NCI-H82 treated with DMSO at 0.1 percent for 48 hours (cell line): ENCODE results near the gene DLX2.
"Not testable (repeated sequence)": the region's sequence is repeated elsewhere in the genome, so short reads cannot be mapped to it uniquely, and the experiment has no call there.

ENCODE experiments used
- DNase-seq: peaks from one replicate; lab custom pipeline; 2025; ENCODE audit not compliant: unreplicated experiment; lab: John Stamatoyannopoulos, UW

Gene DLX2

DNA sequence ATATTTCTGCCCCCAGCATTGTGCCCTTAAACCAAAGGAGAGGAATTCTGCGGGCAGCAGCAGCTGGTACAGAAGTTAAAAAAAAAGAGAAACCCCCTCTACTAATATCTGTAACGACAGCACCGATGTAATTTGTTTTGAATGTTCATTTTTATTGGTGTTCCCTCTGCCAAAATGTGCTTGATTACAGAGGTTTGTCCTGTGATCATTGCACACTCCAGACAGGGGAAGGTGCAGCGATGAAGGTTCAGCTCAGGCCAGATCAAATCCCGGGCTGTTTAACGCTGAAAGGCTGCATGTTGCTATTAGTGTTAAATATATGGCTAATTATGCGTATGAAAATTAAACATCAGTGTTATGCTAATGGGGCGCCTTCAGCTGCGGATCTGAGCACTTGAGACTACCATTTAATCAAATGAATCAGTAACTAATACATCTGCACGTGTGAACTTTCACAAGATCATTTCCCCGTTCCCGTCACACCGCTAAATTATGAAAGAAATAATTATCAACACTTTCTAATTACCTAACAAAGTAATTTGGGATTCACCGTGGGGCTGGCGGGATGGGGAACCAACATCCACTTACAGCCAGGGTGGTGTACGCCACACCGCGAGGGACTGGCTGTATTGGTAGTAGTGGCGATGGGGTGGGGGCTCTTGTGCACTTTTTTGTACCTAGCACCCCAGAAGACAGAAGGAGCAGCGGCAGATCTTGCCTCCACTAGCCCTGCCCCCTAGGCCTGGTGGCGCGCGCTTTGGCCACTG, 18.9 kb downstream of the DLX2 start:
- DNase-seq = no peak

DNA sequence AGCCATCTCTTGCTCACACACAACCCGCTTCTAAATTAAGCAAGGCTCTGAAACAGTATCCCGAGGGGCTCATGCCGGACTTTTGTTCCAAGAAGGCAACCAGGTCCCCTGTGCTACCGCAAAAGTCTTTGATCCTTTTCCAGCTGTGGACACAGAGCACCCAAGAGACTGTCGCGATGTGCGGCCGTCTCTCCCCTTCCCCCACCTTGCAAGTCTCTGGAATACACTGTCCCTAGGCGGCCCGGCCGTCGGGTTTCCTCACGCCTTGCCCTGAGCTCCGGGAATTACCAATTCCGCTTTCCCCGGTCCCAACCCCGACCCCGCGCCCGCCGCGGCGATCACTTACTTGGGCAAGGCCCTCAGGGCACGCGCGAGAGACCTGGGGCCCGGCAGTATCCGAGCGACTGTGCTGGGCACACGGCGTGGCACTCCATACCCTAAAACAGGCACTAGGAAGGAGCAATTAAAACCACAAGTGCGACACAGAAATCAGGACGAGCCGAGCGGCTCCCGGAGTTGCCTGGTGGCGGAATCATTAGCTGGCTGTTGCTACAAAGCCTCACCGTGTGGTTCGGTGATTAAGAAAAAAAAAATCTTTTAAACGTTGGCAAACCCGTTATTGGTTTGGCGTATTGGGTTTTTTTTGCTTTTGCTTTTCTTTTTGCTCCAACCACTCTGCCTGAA, 19.6 kb downstream of the DLX2 start:
- DNase-seq = no peak

DNA sequence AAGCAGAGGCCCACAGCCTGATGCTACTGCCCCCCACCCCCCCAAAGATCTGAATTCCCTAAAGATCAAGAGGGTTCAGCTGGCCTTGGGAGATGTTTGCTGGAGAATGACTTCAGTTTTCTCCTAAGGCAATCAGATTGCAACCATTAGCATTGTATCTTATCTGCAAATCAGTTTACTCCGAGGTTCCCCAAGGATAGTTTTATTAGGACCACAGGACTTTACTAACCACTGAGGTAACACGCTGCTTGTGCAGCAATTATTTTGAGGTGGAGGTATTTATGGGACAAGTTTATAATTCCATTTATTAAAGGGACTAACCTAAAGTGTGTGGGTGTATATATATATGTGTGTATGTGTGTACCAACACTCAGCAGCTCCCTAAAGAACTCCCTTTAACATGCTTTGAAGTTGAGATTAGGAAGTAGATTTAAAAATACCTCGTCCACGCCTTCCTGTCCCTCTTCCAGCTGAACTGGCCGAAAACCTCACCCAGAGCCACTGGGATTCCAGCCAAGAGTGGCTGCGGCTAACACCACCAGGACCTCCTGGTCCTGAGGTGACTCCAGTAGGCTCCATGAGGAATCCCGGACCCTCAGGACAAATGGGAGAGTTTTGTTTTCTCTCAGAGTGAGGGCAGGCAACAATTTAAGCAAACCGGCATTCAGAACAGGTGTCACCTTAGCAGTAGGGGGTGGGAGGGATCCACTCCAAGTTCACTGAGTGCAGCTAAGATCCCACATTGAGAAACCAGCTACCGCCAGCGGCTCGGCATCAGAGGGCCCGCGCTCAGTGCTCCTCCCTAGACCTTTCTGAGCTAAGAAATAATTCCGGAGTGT, 20.4 kb downstream of the DLX2 start:
- no peak for DNase-seq

DNA sequence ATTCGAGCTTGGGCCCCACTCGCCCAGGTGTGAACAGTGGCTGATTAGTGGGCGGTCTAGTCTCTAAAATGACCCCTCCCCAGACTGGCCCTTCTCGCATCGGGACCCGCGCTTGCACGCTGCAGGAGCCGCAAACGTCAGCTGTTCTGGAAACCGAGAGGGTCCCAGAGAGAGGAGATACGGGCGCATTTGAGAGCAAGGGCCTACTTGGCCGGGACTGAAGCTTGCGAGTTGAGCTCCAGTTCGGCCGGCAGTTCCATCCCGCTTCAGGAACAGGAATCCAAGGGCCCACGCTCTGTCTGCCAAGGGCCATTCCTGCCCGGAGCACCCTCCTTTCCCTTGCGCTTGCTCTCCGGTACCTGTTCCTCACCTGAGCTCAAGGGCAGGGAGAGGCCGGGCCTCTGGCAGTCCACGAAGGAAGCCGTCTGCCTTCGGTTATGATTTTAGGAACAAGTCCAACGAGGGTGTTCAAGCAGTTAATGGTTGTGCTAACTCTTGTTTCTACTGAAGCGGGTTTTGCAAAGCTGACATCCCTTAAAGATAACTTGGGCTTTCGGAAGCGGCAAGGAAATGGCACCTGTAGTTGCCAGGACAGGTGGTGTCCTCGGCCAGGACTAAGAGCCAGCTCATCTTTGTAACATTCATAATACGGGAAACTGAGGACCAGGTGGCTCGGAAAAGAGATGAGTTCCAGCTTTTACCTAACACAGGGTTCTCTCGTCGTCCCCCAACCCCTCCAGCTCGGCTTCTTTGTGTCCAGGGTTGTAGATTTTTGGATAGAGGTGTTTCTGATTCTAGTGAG, 21.3 kb downstream of the DLX2 start:
- no peak for DNase-seq

DNA sequence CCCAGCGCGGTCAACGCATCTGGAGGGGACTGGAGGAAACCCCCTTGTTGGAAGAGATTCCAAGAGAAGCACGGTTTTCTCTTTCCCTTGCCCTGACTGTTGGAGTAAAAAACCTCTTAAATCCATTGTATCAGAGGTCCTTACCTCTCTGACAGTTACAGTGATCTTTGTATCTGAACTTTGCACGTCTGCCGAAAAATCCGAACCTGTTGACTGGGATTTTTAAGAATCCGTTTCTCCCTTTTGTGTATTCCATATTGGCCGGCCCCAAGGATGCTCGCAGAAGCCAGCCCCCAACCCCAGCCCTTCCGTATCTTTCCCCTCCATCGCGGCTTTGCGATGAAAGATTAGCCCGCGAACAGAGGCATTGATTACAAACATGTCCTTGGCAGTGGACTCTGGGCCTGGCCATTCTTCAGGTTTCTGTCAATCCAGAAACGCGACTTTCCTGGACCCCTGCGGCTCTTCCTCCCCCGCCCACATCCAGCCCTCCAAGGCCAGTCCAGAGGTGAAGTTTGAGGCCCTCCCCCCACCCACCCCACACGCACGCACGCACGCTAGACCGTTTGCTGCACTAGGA, 22.0 kb downstream of the DLX2 start:
- DNase-seq = no peak

DNA sequence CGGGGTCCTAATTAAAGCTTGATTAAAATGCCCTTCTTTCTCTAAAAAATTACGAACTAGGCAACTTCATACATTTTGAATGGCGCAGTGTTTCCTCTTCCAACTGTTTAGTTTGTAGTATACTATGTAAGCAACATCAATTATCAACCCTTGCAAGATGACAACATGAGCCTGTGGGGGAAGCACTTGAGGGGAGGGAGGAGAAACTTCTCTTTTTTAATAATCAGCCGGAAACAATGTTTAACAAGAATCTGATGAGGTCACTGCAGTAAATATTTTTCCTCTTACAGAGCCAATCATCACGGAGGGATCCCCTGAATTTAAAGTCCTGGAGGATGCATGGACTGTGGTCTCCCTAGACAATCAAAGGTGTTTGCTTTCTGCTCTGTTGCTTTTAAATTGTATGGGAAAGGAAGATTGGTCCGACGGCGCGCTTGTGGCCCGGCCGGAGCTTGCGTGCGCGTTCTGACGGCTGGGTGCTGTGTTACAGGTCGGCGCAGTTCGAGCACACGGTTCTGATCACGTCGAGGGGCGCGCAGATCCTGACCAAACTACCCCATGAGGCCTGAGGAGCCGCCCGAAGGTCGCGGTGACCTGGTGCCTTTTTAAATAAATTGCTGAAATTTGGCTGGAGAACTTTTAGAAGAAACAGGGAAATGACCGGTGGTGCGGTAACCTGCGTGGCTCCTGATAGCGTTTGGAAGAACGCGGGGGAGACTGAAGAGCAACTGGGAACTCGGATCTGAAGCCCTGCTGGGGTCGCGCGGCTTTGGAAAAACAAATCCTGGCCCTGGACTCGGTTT, 22.7 kb downstream of the DLX2 start:
- DNase-seq = no peak

DNA sequence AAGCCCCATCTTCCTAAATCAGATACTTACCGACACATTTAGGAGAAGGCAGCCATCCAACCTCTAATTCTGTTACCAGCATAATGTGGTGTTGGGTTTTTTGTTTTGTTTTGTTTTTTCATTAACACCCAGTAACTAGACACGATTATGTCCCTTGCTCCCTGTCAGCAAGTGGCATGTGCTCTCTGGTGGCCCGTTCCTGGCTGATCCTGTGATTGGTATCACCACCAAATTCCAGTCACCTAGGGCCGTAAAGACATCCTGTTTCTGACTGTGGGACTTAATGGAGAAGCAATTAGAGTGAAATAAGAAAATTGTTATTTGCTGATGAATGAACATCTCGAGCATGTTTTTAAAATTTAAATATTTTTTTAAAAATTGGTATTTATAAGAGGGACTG, 23.3 kb downstream of the DLX2 start:
- DNase-seq = no peak

DNA sequence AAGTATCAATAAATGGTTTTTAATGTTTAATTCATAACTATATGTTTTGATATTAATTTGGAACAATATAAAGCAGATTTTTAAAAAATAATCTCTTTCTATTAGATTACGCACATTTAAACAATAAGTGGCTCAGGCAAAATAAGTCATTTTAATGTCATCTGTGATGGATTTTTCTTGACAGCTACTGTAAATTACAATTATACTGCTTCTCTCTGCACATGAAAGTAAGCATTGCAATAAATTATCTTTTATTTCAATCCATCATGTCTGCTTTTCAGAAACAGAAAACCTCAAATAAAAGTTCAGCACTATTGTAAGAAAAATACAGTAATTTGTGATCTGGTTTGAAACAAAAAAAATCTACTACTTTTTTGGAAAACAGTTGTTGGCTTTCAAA, 28.4 kb downstream of the DLX2 start:
- DNase-seq = no peak

DNA sequence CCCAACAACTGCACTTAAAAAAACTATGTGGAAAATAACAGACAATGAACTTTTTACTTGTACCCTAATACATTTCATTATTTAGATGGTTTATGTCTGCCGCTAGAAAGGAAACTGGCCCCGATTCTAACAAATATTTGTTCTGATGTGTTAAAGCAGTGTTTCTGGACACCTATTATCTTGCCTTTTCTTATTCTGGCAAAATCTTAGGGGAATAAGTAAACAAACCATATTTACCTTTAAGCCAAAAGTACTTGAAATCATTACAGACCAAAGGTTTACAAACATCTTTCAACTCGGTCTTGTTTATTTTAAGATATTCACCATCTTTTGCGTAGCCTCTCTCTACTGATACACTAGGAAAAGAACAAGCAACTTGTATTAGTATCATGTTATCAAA, 29.2 kb downstream of the DLX2 start:
- no peak for DNase-seq

DNA sequence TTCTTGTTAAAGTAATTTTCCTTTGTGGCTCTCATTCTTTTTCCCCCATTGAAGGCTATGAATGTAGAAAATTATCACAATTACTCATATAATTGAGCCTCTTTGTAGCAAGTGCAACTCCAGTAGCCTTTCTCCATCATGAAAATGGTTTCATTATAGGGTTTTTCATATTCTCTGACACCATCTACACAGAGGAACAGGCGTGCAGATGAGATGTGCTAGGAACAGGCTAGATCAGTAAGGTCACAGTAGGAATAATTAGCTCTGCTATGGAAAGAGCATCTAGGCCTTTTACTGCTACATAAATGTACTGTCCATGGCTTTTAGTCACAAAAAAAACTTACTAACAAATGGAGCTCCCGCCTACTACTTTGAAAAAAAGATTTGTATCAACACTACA, 30.0 kb downstream of the DLX2 start:
- no peak for DNase-seq

DNA sequence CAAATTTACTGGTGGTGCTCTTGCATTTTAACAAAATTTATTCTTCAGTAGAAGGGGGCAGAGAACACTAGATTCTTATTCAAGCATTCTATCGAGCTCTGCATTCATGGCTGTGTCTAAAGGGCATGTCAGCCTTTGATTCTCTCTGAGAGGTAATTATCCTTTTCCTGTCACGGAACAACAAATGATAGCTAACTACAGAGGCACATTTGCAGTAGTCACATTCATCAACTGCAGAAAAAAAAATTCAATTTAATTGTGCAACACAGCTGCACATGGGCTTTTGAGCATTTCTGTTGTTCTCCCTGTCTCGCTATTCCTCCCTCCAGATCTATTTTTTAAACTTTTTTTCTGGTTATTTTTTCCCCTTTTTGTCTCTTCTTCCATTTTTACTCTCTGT, 30.4 kb downstream of the DLX2 start:
- no peak for DNase-seq

DNA sequence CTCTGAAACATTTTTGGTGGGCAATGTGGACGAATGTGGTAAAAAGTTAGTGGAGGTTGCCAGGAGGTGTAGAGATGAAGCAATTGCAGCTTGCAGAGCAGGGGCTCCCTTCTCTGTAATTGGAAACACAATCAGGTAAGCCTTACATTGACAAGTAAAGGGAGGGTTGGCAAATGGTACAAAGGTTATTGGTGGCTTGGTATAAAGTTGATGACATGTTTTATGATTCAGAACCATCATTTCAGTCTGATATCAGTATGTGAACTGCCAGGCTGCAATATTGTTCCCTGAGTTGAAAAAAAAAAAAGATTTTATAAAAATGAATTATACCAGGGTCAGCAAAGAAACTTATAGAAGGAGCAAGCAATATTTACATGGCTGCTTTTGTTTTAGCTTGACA, 31.8 kb downstream of the DLX2 start:
- no peak for DNase-seq

DNA sequence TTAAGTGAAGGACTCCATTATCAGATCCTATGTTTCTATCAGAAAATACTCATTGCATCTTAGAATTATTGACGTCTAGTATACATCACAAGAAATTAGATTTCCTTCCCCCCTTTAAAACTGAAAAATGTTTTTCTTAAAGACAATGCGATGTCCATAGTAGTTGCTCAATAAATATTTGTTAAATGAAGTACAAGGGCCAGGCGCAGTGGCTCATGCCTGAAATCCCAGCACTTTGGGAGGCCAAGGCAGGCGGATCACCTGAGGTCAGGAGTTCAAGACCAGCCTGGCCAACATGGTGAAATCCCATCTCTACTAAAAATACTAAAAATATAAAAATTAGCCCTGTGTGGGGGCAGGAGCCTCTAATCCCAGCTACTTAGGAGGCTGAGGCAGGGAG, 34.8 kb downstream of the DLX2 start:
- DNase-seq = not testable (repeated sequence)

DNA sequence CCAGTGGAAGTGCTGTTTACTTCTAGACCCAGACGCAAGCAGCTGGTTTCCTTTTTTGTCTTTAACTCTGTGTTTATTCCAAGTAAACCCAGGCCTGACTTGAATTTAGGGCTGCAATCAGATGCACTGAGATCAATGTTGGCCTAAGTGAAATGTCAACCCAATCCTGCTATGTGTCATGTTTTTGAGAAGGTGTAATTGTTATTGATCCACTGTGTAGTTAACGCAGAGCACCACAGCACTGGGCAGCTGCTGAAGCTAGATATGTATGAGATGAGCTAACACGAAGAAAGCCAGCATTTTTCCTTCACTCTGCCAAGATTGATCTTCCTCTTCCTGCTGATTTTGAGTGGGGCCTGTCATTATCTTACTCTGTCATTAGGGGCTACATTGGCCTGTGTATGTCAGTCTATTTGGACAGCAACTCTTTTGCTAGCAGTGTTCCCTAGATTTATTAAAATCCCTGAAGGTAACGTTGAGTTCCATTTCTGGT, 36.3 kb downstream of the DLX2 start:
- DNase-seq = no peak

DNA sequence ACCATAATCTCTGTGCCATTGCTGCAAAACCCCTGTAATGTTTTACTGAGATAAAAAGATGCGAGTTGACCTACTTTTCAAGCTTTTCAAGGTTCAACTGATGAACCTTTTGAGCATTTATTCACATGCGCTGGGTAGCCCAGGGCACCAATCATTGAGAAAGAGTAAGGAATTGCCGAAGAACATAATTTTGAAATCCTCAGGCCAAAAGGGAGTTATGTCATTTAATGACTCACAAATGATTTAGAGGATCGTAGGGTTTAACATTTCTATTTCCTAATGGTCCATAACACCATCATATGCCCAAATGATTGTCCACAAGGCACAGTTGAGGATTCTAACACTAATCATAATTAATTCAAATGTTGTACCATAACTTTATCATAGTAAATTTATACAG, 37.6 kb downstream of the DLX2 start:
- no peak for DNase-seq

DNA sequence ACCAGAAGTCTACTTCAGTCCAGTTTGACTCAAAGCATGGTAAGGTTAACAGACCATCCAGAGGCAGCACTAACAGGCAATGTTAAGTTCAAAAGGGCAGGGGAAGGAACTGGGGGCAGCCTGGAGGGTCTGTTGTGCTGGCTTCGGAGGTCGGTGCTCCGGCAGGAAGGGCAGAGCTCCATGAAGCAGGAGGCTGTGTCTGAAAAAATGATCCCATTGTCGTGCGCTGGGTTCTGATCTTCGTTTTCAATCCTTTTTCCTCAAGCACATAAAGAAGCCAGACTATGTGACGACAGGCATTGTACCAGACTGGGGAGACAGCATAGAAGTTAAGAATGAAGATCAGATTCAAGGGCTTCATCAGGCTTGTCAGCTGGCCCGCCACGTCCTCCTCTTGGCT, 39.3 kb downstream of the DLX2 start:
- no peak for DNase-seq

DNA sequence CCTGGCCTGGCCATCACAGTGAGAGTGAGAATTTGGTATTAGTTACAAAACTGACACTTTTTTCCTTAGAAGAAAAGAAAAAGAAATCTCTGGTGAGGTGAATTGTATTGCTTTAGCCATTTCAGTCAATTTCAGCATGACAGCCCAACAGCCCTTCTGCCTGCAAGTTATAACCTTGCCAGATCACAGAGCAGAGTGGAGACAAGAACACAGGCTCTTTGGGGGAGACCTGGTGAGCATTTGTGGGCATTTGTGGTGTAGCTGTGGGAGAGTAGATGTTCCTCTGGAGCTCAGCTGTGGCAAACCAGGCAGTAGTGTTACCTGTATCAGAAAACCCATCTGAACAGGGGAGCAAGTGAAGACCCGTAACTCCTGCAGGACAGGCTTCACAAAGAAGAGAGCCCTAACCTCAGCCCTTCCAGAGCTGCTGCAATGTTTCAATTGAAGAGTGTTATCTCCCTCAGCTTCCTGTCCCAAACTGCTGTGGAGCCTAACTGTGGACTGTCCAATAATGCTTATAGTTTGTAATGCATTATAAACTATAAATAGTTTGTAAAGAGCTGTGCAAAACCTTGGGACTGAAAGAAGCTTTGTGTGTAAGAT, 40.2 kb downstream of the DLX2 start:
- DNase-seq = no peak

DNA sequence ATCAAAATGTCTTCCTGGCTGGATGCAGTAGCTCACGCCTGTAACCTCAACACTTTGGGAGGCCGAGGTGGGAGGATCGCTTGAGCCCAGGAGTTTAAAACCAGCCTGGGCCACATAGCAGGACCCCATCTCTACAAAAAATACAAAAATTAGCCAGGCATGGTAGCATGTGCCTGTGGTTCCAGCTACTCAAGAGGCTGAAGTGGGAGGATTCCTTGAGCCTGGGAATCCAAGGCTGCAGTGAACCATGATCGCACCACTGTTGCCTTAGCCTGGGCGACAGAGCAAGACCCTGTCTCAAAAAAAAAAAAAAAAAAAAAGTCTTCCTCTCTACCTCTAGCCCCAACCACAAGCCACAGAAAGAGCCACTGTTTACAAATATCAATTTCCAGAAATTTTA, 42.6 kb downstream of the DLX2 start:
- not testable (repeated sequence) for DNase-seq

DNA sequence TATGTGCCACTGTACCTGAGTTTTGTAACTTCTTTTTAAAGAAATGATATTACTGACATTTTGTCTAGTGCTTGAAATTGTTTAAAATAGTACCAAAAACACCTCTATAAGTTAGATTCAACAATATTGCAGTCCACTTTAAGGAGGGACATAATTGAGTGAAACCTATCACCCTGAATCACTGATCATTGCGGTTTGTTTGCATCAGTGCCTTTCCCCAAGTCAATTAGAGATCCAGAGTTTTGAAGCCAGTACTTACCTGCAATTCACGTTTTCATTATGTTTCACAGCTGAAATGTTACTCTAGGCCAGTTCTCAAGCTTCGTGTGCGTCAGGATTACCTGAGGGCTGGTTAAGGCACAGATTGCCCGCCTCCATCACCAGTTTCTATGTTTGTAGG, 44.0 kb downstream of the DLX2 start:
- no peak for DNase-seq
